Peyer's patch (tissue), 4 donors: ENCODE results near the gene CRACR2A.

Experiments
- POLR2A ChIP-seq, 2 donors: fragments of 450-650 bp; IDR thresholded peaks; one replicate each; pipeline ENCODE4 v1.5.1; 2017; ENCODE audit warnings: antibody characterized with exemption in 2 of 2, mild to moderate bottlenecking in 2 of 2, moderate library complexity in 2 of 2
- TF ChIP-seq, protein P1 (sequence below), 6 experiments: fragments of 450-650 bp in 4 of 6; fragments of 200-600 bp in 2 of 6; sonication (generic) in 1 of 6; IDR thresholded peaks; one replicate each; pipeline ENCODE4 v1.5.1; 2017 to 2019; ENCODE audit warnings: antibody characterized with exemption in 6 of 6, mild to moderate bottlenecking in 3 of 6, moderate library complexity in 1 of 6

DNA sequence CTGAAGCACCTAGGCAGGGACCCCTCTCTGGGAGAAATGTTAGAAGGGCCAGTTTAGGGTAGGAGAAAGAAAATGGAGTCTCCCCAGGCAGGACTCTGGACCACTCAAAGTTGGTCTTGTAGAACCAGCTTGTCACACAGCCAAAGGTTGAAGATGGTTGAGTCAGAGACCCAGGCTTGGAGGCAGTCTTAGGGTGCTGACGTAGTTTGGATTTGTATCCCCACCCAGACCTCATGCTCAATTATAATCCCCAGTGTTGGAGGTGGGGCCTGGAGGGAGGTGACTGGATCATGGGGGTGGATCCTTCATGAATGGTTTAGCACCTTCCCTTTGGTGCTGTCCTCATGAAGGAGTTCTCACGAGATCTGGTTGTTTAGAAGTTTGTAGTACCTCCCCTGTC is 121.2 kb downstream of the CRACR2A start:
- no peak for TF ChIP-seq POLR2A (IDR thresholded peaks at IDR 0.05)
- TF ChIP-seq, protein P1, sequence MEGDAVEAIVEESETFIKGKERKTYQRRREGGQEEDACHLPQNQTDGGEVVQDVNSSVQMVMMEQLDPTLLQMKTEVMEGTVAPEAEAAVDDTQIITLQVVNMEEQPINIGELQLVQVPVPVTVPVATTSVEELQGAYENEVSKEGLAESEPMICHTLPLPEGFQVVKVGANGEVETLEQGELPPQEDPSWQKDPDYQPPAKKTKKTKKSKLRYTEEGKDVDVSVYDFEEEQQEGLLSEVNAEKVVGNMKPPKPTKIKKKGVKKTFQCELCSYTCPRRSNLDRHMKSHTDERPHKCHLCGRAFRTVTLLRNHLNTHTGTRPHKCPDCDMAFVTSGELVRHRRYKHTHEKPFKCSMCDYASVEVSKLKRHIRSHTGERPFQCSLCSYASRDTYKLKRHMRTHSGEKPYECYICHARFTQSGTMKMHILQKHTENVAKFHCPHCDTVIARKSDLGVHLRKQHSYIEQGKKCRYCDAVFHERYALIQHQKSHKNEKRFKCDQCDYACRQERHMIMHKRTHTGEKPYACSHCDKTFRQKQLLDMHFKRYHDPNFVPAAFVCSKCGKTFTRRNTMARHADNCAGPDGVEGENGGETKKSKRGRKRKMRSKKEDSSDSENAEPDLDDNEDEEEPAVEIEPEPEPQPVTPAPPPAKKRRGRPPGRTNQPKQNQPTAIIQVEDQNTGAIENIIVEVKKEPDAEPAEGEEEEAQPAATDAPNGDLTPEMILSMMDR (IDR thresholded peaks at IDR 0.05) = no peak
